GM23338 (cell line): ENCODE results near the gene UBL5. TPM values are rescaled to one million over a fixed set of nuclear protein-coding genes. Genes with fewer than 3 reads are reported as not detected.

Experiments
- ATAC-seq: fragments of 200-7000 bp; cut with Tn5 transposase; 3 replicates; pipeline ENCODE4 v1.9.1; 2020
- DNase-seq: peaks from one replicate; pipeline ENCODE4 v3.0.0-alpha.2; 2015; ENCODE audit warnings: low spot score
- H2AFZ ChIP-seq: fragments of 200-600 bp; sonication (generic); 2 replicates; pipeline ENCODE4 v1.8.0; 2016; ENCODE audit warnings: antibody characterized with exemption, mild to moderate bottlenecking, moderate library complexity
- H3F3A ChIP-seq: fragments of 200-600 bp; sonication (generic); replicated peaks from 2 replicates; pipeline ENCODE4 v1.8.0; 2017; ENCODE audit warnings: antibody characterized with exemption, mixed run types, low read depth
- H3K27ac ChIP-seq: fragments of 200-600 bp; sonication (generic); 2 replicates; pipeline ENCODE4 v1.6.1; 2016; ENCODE audit warnings: low read depth
- H3K27me3 ChIP-seq: fragments of 200-600 bp; sonication (generic); 2 replicates; pipeline ENCODE4 v1.8.0; 2016; ENCODE audit warnings: mild to moderate bottlenecking, mixed run types, moderate library complexity; ENCODE audit not compliant: insufficient read depth
- H3K36me3 ChIP-seq: fragments of 200-600 bp; sonication (generic); 2 replicates; pipeline ENCODE4 v1.8.0; 2016; ENCODE audit warnings: mild to moderate bottlenecking; ENCODE audit not compliant: insufficient read depth
- H3K4me1 ChIP-seq: fragments of 200-600 bp; sonication (generic); 2 replicates; pipeline ENCODE4 v1.8.0; 2016; ENCODE audit warnings: mild to moderate bottlenecking, moderate library complexity; ENCODE audit not compliant: insufficient read depth
- H3K4me2 ChIP-seq: fragments of 200-600 bp; sonication (generic); 2 replicates; pipeline ENCODE4 v1.7.1; 2017; ENCODE audit warnings: mixed run types
- H3K4me3 ChIP-seq: fragments of 200-600 bp; sonication (generic); 2 replicates; pipeline ENCODE4 v1.6.1; 2016; ENCODE audit warnings: mixed run types
- H3K79me2 ChIP-seq: fragments of 200-600 bp; sonication (generic); replicated peaks from 2 replicates; pipeline ENCODE4 v1.8.0; 2017; ENCODE audit warnings: mild to moderate bottlenecking; ENCODE audit not compliant: insufficient read depth
- H3K9me2 ChIP-seq: fragments of 200-600 bp; sonication (generic); 2 replicates; pipeline ENCODE4 v1.8.0; 2017; ENCODE audit not compliant: insufficient read depth
- H4K20me1 ChIP-seq: fragments of 200-600 bp; sonication (generic); replicated peaks from 2 replicates; pipeline ENCODE4 v1.8.0; 2017; ENCODE audit warnings: mild to moderate bottlenecking; ENCODE audit not compliant: insufficient read depth
- H3K27ac Mint-ChIP-seq: 2 replicates; pipeline ENCODE4 v1.8.0; 2020; ENCODE audit warnings: inconsistent platforms, mild to moderate bottlenecking, moderate library complexity, mixed read lengths
- H3K27me3 Mint-ChIP-seq: 3 replicates; pipeline ENCODE4 v1.8.0; 2022; ENCODE audit warnings: low read depth, mild to moderate bottlenecking, moderate library complexity, mixed read lengths, inconsistent platforms; ENCODE audit not compliant: insufficient read depth, poor library complexity
- H3K36me3 Mint-ChIP-seq: 3 replicates; pipeline ENCODE4 v1.8.0; 2021; ENCODE audit warnings: low read depth, mild to moderate bottlenecking, inconsistent platforms, moderate library complexity, mixed read lengths
- H3K4me1 Mint-ChIP-seq: 3 replicates; pipeline ENCODE4 v1.8.0; 2020; ENCODE audit warnings: mild to moderate bottlenecking, inconsistent platforms, mixed read lengths
- H3K4me3 Mint-ChIP-seq: 3 replicates; pipeline ENCODE4 v1.8.0; 2021; ENCODE audit warnings: moderate library complexity, mild to moderate bottlenecking, inconsistent platforms, mixed read lengths
- H3K9me3 Mint-ChIP-seq: 3 replicates; pipeline ENCODE4 v1.8.0; 2020; ENCODE audit warnings: moderate library complexity, mild to moderate bottlenecking, inconsistent platforms, mixed read lengths
- CREB1 ChIP-seq: fragments of 250-450 bp; sonication (Bioruptor Pico); IDR thresholded peaks from 2 replicates; pipeline ENCODE4 v1.5.0; 2020; ENCODE audit warnings: low read depth, mild to moderate bottlenecking, moderate library complexity
- CTCF ChIP-seq, 2 experiments: fragments of 200-600 bp in 1 of 2; sonication (generic) in 1 of 2; conservative IDR thresholded peaks; 2 replicates each; pipeline versions ENCODE4 v1.5.1 to v1.6.1; 2016 to 2017; ENCODE audit warnings: antibody characterized with exemption in 2 of 2, low read depth in 2 of 2, mild to moderate bottlenecking in 2 of 2, moderate library complexity in 1 of 2
- ETS1 ChIP-seq: IDR thresholded peaks from 2 replicates; pipeline ENCODE4 v1.6.1; 2016; ENCODE audit warnings: antibody characterized with exemption
- EZH2 ChIP-seq: fragments of 200-600 bp; sonication (generic); IDR thresholded peaks from one replicate; pipeline ENCODE4 v1.8.0; 2017; ENCODE audit warnings: antibody characterized with exemption, mild to moderate bottlenecking, low read depth; ENCODE audit not compliant: unreplicated experiment
- EZH2phosphoT487 ChIP-seq: fragments of 200-600 bp; sonication (generic); IDR thresholded peaks from one replicate; pipeline ENCODE4 v1.8.1; 2018; ENCODE audit warnings: antibody characterized with exemption; ENCODE audit not compliant: unreplicated experiment
- JUNB ChIP-seq: IDR thresholded peaks from one replicate; pipeline ENCODE4 v1.6.1; 2016; ENCODE audit warnings: antibody characterized with exemption; ENCODE audit not compliant: unreplicated experiment
- NANOG ChIP-seq: IDR thresholded peaks from 2 replicates; pipeline ENCODE4 v1.6.1; 2016; ENCODE audit warnings: antibody characterized with exemption, borderline replicate concordance
- POLR2AphosphoS5 ChIP-seq: IDR thresholded peaks from 2 replicates; pipeline ENCODE4 v1.6.1; 2016; ENCODE audit warnings: antibody characterized with exemption, low read depth
- REST ChIP-seq: IDR thresholded peaks from one replicate; pipeline ENCODE4 v1.6.1; 2018; ENCODE audit warnings: antibody characterized with exemption; ENCODE audit not compliant: unreplicated experiment
- STAT1 ChIP-seq: IDR thresholded peaks from one replicate; pipeline ENCODE4 v1.6.1; 2016; ENCODE audit warnings: antibody characterized with exemption; ENCODE audit not compliant: unreplicated experiment
- ZNF114 ChIP-seq: fragments of 250-450 bp; sonication (Bioruptor Pico); IDR thresholded peaks from 2 replicates; pipeline ENCODE4 v1.5.0; 2020; ENCODE audit warnings: mild to moderate bottlenecking, moderate library complexity
- ZNF331 ChIP-seq: fragments of 250-450 bp; sonication (Bioruptor Pico); IDR thresholded peaks from 2 replicates; pipeline ENCODE4 v1.5.0; 2020; ENCODE audit warnings: low read depth, mild to moderate bottlenecking, moderate library complexity
- ZNF462 ChIP-seq: fragments of 250-450 bp; sonication (Bioruptor Pico); IDR thresholded peaks from 2 replicates; pipeline ENCODE4 v1.5.0; 2020; ENCODE audit warnings: mild to moderate bottlenecking, moderate library complexity
- polyA plus RNA-seq: library from polyadenylated mRNA; unstranded; fragments of >200 nt; fragmentation: Nextera tagmentation; extraction: Ambion mirVana; gene quantifications from 2 replicates; pipeline ENCODE4 v1.2.1, GENCODE V29; 2016
- total RNA-seq: library from RNA; depleted of rRNA; stranded (reverse); fragments of >200 nt; shearing (Covaris generic); gene quantifications from 2 replicates; pipeline ENCODE4 v1.2.3, GENCODE V29; 2014

The UBL5 gene
- total and polyA plus RNA-seq, 2 experiments from 2014 or later: 304 to 1,371 TPM

GRCh38 chr19:9857076-9857721 is 29.5 kb downstream of the UBL5 start:
- Histone ChIP-seq H3K4me3 (no peak overlapping the region), H3K27me3 (no peaks in the 10 kb centered on the region), H3K9me2 (no peaks in the 10 kb centered on the region), H3K79me2 (no peaks in the 10 kb centered on the region), H3K36me3 (no peaks in the 10 kb centered on the region; the same call in 1 of the 2 replicates), H4K20me1 (peaks cover 11% of the 10 kb centered on the region), H3K27ac (no peak overlapping the region), H3F3A (no peaks in the 10 kb centered on the region), H3K4me1 (no peaks in the 10 kb centered on the region; the same call in 1 of the 2 replicates), H3K4me2 (no peak overlapping the region), H2AFZ (no peak overlapping the region)
- no peaks in the 10 kb centered on the region; the same call in 2 of the 3 replicates for H3K9me3 Mint-ChIP-seq
- peaks cover 9% of the 10 kb centered on the region for H3K27me3 Mint-ChIP-seq
- peaks cover 36% of the 10 kb centered on the region; the same call in 2 of the 3 replicates for H3K36me3 Mint-ChIP-seq
- ATAC-seq (no peak), DNase-seq (no peak)
- H3K4me1 Mint-ChIP-seq: no peaks in the 10 kb centered on the region; the same call in 2 of the 3 replicates
- TF ChIP-seq JUNB (no peak), NANOG (no peak), ZNF462 (CRISPR knock-in tag) (no peak), ETS1 (no peak), REST (no peak), ZNF331 (CRISPR knock-in tag) (no peak), POLR2AphosphoS5 (no peak), STAT1 (no peak), EZH2 (no peak), EZH2phosphoT487 (no peak), CTCF (conservative IDR thresholded peaks at IDR 0.05; ENCODE audit: low read depth in 2 of 2) (no peak), CREB1 (CRISPR knock-in tag) (no peak), ZNF114 (CRISPR knock-in tag) (no peak)
- no peak overlapping the region for H3K27ac Mint-ChIP-seq
- no peak overlapping the region for H3K4me3 Mint-ChIP-seq
